Large intestine (tissue), 3 donors: ENCODE measurements around the gene PIAS4. TPM values are rescaled to one million over a fixed set of nuclear protein-coding genes. Genes with fewer than 3 reads are reported as not detected.

ENCODE experiments used
- DNase-seq, 2 donors: peaks; one replicate each; pipeline versions ENCODE4 v3.0.0 to v3.0.0-alpha.2; 2013
- H3K27ac ChIP-seq: one replicate; pipeline ENCODE4 v1.5.1; 2013; ENCODE audit warnings: low read length
- H3K27me3 ChIP-seq: 2 replicates; pipeline ENCODE4 v1.6.1; 2013; ENCODE audit warnings: low read length; ENCODE audit not compliant: control insufficient read depth, insufficient read depth
- H3K36me3 ChIP-seq: 2 replicates; pipeline ENCODE4 v1.6.1; 2013; ENCODE audit warnings: low read length; ENCODE audit not compliant: control insufficient read depth, insufficient read depth
- H3K4me1 ChIP-seq: one replicate; pipeline ENCODE4 v1.6.1; 2013; ENCODE audit warnings: low read length; ENCODE audit not compliant: control insufficient read depth, insufficient read depth
- H3K4me3 ChIP-seq: one replicate; pipeline ENCODE4 v1.5.1; 2013; ENCODE audit warnings: low read length
- H3K9me3 ChIP-seq: one replicate; pipeline ENCODE4 v1.6.1; 2013; ENCODE audit warnings: mild to moderate bottlenecking, low read depth, low read length, moderate library complexity; ENCODE audit not compliant: control insufficient read depth
- WGBS: methylation state at CpG from one replicate; pipeline ENCODE4 v1.1.5; 2013; ENCODE audit warnings: low lambda C conversion rate; ENCODE audit not compliant: insufficient coverage; 5-methylcytosine and 5-hydroxymethylcytosine counted together
- polyA plus RNA-seq: library from polyadenylated mRNA; unstranded; fragments of 120-200 nt; gene quantifications from one replicate; pipeline ENCODE4 v1.2.1, GENCODE V29; 2013

The PIAS4 gene
- polyA plus RNA-seq, 1 donor = 26.8 TPM

GRCh38 chr19:4043401-4043800, 35.9 kb downstream of the PIAS4 start:
- peak; percentile 51 to 72 for DNase-seq
- peaks cover 17% of the 10 kb centered on the region for H3K4me1 ChIP-seq
- H3K27ac ChIP-seq = no peak overlapping the region
- H3K27me3 ChIP-seq = no peaks in the 10 kb centered on the region
- WGBS = no CpG with 5 or more reads among the region's 11 CpGs
- peaks cover 42% of the 10 kb centered on the region for H3K36me3 ChIP-seq
- no peak overlapping the region for H3K4me3 ChIP-seq
- peaks cover 6% of the 10 kb centered on the region for H3K9me3 ChIP-seq

- H3K4me1 ChIP-seq = peaks cover 13% of the 10 kb centered on the region
- DNase-seq = no peak
- WGBS = 78% methylated on average over 6 of the region's 31 CpGs
- H3K4me3 ChIP-seq = no peak overlapping the region
- peaks cover 2% of the 10 kb centered on the region for H3K9me3 ChIP-seq
- no peak overlapping the region for H3K27ac ChIP-seq
- no peaks in the 10 kb centered on the region for H3K27me3 ChIP-seq
- peaks cover 41% of the 10 kb centered on the region for H3K36me3 ChIP-seq
These were observed 36.6 kb downstream of the PIAS4 start for GRCh38 chr19:4043966-4044715.

GRCh38 chr19:4044990-4045465, 37.5 kb downstream of the PIAS4 start:
- Histone ChIP-seq H3K4me3 (no peak overlapping the region), H3K27me3 (no peaks in the 10 kb centered on the region), H3K4me1 (peaks cover 13% of the 10 kb centered on the region), H3K9me3 (peaks cover 2% of the 10 kb centered on the region), H3K27ac (no peak overlapping the region), H3K36me3 (peaks cover 49% of the 10 kb centered on the region)
- WGBS = no CpG with 5 or more reads among the region's 21 CpGs
- no peak for DNase-seq

- WGBS = 40% methylated on average over 1 of the region's 32 CpGs
- H3K4me3 ChIP-seq = no peak overlapping the region
- DNase-seq = no peak
- no peaks in the 10 kb centered on the region for H3K27me3 ChIP-seq
- peaks cover 2% of the 10 kb centered on the region for H3K9me3 ChIP-seq
- H3K36me3 ChIP-seq = peaks cover 54% of the 10 kb centered on the region
- H3K27ac ChIP-seq = no peak overlapping the region
- H3K4me1 ChIP-seq = peaks cover 16% of the 10 kb centered on the region
These were observed 38.2 kb downstream of the PIAS4 start for GRCh38 chr19:4045597-4046361.

GRCh38 chr19:4046362-4046691, 38.8 kb downstream of the PIAS4 start:
- Histone ChIP-seq H3K9me3 (peaks cover 2% of the 10 kb centered on the region), H3K4me3 (no peak overlapping the region), H3K36me3 (peaks cover 56% of the 10 kb centered on the region), H3K4me1 (peaks cover 19% of the 10 kb centered on the region), H3K27ac (no peak overlapping the region), H3K27me3 (no peaks in the 10 kb centered on the region)
- no peak for DNase-seq
- 85% methylated on average over 7 of the region's 7 CpGs for WGBS

GRCh38 chr19:4046946-4047683, 39.6 kb downstream of the PIAS4 start:
- peaks cover 2% of the 10 kb centered on the region for H3K9me3 ChIP-seq
- peaks cover 63% of the 10 kb centered on the region for H3K36me3 ChIP-seq
- no peak overlapping the region for H3K27ac ChIP-seq
- WGBS = no CpG with 5 or more reads among the region's 33 CpGs
- H3K4me3 ChIP-seq = no peak overlapping the region
- no peak for DNase-seq
- no peaks in the 10 kb centered on the region for H3K27me3 ChIP-seq
- peaks cover 27% of the 10 kb centered on the region for H3K4me1 ChIP-seq

GRCh38 chr19:4049432-4049831, 41.9 kb downstream of the PIAS4 start:
- H3K9me3 ChIP-seq = peaks cover 6% of the 10 kb centered on the region
- H3K4me1 ChIP-seq = peaks cover 30% of the 10 kb centered on the region
- no peak overlapping the region for H3K27ac ChIP-seq
- DNase-seq = no peak
- no peak overlapping the region for H3K4me3 ChIP-seq
- WGBS = no CpG with 5 or more reads among the region's 15 CpGs
- H3K27me3 ChIP-seq = no peaks in the 10 kb centered on the region
- peaks cover 76% of the 10 kb centered on the region for H3K36me3 ChIP-seq

GRCh38 chr19:4051175-4052101, 43.9 kb downstream of the PIAS4 start:
- H3K27me3 ChIP-seq = no peaks in the 10 kb centered on the region
- H3K9me3 ChIP-seq = peaks cover 14% of the 10 kb centered on the region
- peak overlapping the region; percentile 35 for H3K4me3 ChIP-seq
- H3K36me3 ChIP-seq = peaks cover 75% of the 10 kb centered on the region
- H3K4me1 ChIP-seq = peaks cover 30% of the 10 kb centered on the region
- H3K27ac ChIP-seq = peak overlapping the region; percentile 96
- WGBS = no CpG with 5 or more reads among the region's 15 CpGs
- DNase-seq = peak; percentile 75 to 86

GRCh38 chr19:4052114-4052992, 44.8 kb downstream of the PIAS4 start:
- H3K4me3 ChIP-seq = peak overlapping the region; percentile 35
- peaks cover 71% of the 10 kb centered on the region for H3K36me3 ChIP-seq
- peak; percentile 92 to 95 for DNase-seq
- H3K4me1 ChIP-seq = peaks cover 30% of the 10 kb centered on the region
- no peaks in the 10 kb centered on the region for H3K27me3 ChIP-seq
- peak overlapping the region; percentile 96 for H3K27ac ChIP-seq
- peaks cover 12% of the 10 kb centered on the region for H3K9me3 ChIP-seq
- no CpG with 5 or more reads among the region's 27 CpGs for WGBS
